C1 segment of cervical spinal cord (tissue), 14 donors: ENCODE measurements around the gene SH3RF3.
"Not testable (repeated sequence)": the region's sequence is repeated elsewhere in the genome, so short reads cannot be mapped to it uniquely, and the experiment has no call there.

ENCODE experiments used
- DNase-seq, 14 donors: peaks; one replicate each; lab custom pipeline; 2025; lab: John Stamatoyannopoulos, UW

The SH3RF3 gene

GRCh38 chr2:109128616-109129355 lies at the start of gene SH3RF3:
Gene SH3RF3, plus strand, starts transcription at chr2:109129205.
- DNase-seq, result peak in 6 of 14 donors; percentile 16 to 48 (median 20)

- DNase-seq, result no peak
Measured at GRCh38 chr2:109079590-109079989, 49.4 kb upstream of the SH3RF3 start.

GRCh38 chr2:109080109-109080508 lies 48.9 kb upstream of the SH3RF3 start:
- no peak for DNase-seq

- no peak for DNase-seq
Measured at GRCh38 chr2:109080757-109081156, 48.2 kb upstream of the SH3RF3 start.

GRCh38 chr2:109081374-109081773 lies 47.6 kb upstream of the SH3RF3 start:
- no peak for DNase-seq

- DNase-seq, result no peak
Measured at GRCh38 chr2:109083771-109084170, 45.2 kb upstream of the SH3RF3 start.

GRCh38 chr2:109084341-109084740 lies 44.7 kb upstream of the SH3RF3 start:
- no peak for DNase-seq

- no peak for DNase-seq
Measured at GRCh38 chr2:109085912-109086742, 42.9 kb upstream of the SH3RF3 start.

GRCh38 chr2:109086743-109087020 lies 42.3 kb upstream of the SH3RF3 start:
- no peak for DNase-seq

GRCh38 chr2:109087055-109087663 lies 41.8 kb upstream of the SH3RF3 start:
- DNase-seq, result no peak

GRCh38 chr2:109089602-109090300 lies 39.3 kb upstream of the SH3RF3 start:
- no peak for DNase-seq

GRCh38 chr2:109091526-109091925 lies 37.5 kb upstream of the SH3RF3 start:
- DNase-seq, result no peak

- DNase-seq, result no peak
Measured at GRCh38 chr2:109094144-109094543, 34.9 kb upstream of the SH3RF3 start.

- no peak for DNase-seq
Measured at GRCh38 chr2:109098251-109098920, 30.6 kb upstream of the SH3RF3 start.

- DNase-seq, result no peak
Measured at GRCh38 chr2:109098921-109099273, 30.1 kb upstream of the SH3RF3 start.

GRCh38 chr2:109102588-109103233 lies 26.3 kb upstream of the SH3RF3 start:
- no peak for DNase-seq

- DNase-seq, result no peak
Measured at GRCh38 chr2:109105113-109105512, 23.9 kb upstream of the SH3RF3 start.

GRCh38 chr2:109108740-109109139 lies 20.3 kb upstream of the SH3RF3 start:
- DNase-seq, result no peak

GRCh38 chr2:109109342-109109741 lies 19.7 kb upstream of the SH3RF3 start:
- DNase-seq, result no peak

- DNase-seq, result no peak
Measured at GRCh38 chr2:109110170-109110569, 18.8 kb upstream of the SH3RF3 start.

- DNase-seq, result not testable (repeated sequence)
Measured at GRCh38 chr2:109117181-109117580, 11.8 kb upstream of the SH3RF3 start.
